Measurements from ENCODE around the gene MPRIP.
"Not testable (repeated sequence)": the region's sequence is repeated elsewhere in the genome, so short reads cannot be mapped to it uniquely, and the experiment has no call there.

The MPRIP gene

GRCh38 chr17:17184985-17185757 lies 142.9 kb downstream of the MPRIP start:
- not testable (repeated sequence) for H3K9ac ChIP-seq (ENCODE audit: low read depth in 1 of 2, low read length in 2 of 2); H3K9me3 ChIP-seq (ENCODE audit: control insufficient read depth in 2 of 2, low read length in 2 of 2); H3K4me1 ChIP-seq (ENCODE audit: control insufficient read depth in 2 of 2, insufficient read depth in 2 of 2, low read length in 2 of 2); H3K27ac ChIP-seq (ENCODE audit: low read depth in 2 of 2, low read length in 2 of 2); H3K4me3 ChIP-seq (ENCODE audit: low read length in 2 of 2); H3K27me3 ChIP-seq (ENCODE audit: control insufficient read depth in 2 of 2, insufficient read depth in 2 of 2, low read length in 2 of 2)
- peaks cover 46 to 59% of the 10 kb centered on the region in 2 donors for H3K36me3 ChIP-seq (ENCODE audit: control insufficient read depth in 2 of 2, insufficient read depth in 2 of 2, low read length in 2 of 2)

GRCh38 chr17:17186051-17186450 lies 143.8 kb downstream of the MPRIP start:
- no peaks in the 10 kb centered on the region for H3K9me3 ChIP-seq (ENCODE audit: control insufficient read depth in 2 of 2, low read length in 2 of 2)
- no peak overlapping the region for H3K27ac ChIP-seq (ENCODE audit: low read depth in 2 of 2, low read length in 2 of 2)
- H3K27me3 ChIP-seq (ENCODE audit: control insufficient read depth in 2 of 2, insufficient read depth in 2 of 2, low read length in 2 of 2), result no peaks in the 10 kb centered on the region
- H3K36me3 ChIP-seq (ENCODE audit: control insufficient read depth in 2 of 2, insufficient read depth in 2 of 2, low read length in 2 of 2), result peaks cover 37 to 52% of the 10 kb centered on the region in 2 donors
- no peak overlapping the region for H3K4me3 ChIP-seq (ENCODE audit: low read length in 2 of 2)
- peaks cover 4 to 7% of the 10 kb centered on the region in 2 donors for H3K4me1 ChIP-seq (ENCODE audit: control insufficient read depth in 2 of 2, insufficient read depth in 2 of 2, low read length in 2 of 2)
- no peak overlapping the region for H3K9ac ChIP-seq (ENCODE audit: low read depth in 1 of 2, low read length in 2 of 2)

GRCh38 chr17:17186551-17187505 lies 144.6 kb downstream of the MPRIP start:
- Histone ChIP-seq H3K4me3 (ENCODE audit: low read length in 2 of 2) (no peak overlapping the region), H3K4me1 (ENCODE audit: control insufficient read depth in 2 of 2, insufficient read depth in 2 of 2, low read length in 2 of 2) (peaks cover 4 to 7% of the 10 kb centered on the region in 2 donors), H3K9me3 (ENCODE audit: control insufficient read depth in 2 of 2, low read length in 2 of 2) (no peaks in the 10 kb centered on the region), H3K27ac (ENCODE audit: low read depth in 2 of 2, low read length in 2 of 2) (no peak overlapping the region), H3K27me3 (ENCODE audit: control insufficient read depth in 2 of 2, insufficient read depth in 2 of 2, low read length in 2 of 2) (no peaks in the 10 kb centered on the region), H3K9ac (ENCODE audit: low read depth in 1 of 2, low read length in 2 of 2) (no peak overlapping the region), H3K36me3 (ENCODE audit: control insufficient read depth in 2 of 2, insufficient read depth in 2 of 2, low read length in 2 of 2) (peaks cover 35 to 48% of the 10 kb centered on the region in 2 donors)

GRCh38 chr17:17188586-17188985 lies 146.3 kb downstream of the MPRIP start:
- H3K27ac ChIP-seq (ENCODE audit: low read depth in 2 of 2, low read length in 2 of 2), result no peak overlapping the region
- no peak overlapping the region for H3K4me3 ChIP-seq (ENCODE audit: low read length in 2 of 2)
- no peaks in the 10 kb centered on the region for H3K9me3 ChIP-seq (ENCODE audit: control insufficient read depth in 2 of 2, low read length in 2 of 2)
- H3K27me3 ChIP-seq (ENCODE audit: control insufficient read depth in 2 of 2, insufficient read depth in 2 of 2, low read length in 2 of 2), result no peaks in the 10 kb centered on the region
- peaks cover 4 to 7% of the 10 kb centered on the region in 2 donors for H3K4me1 ChIP-seq (ENCODE audit: control insufficient read depth in 2 of 2, insufficient read depth in 2 of 2, low read length in 2 of 2)
- no peak overlapping the region for H3K9ac ChIP-seq (ENCODE audit: low read depth in 1 of 2, low read length in 2 of 2)
- H3K36me3 ChIP-seq (ENCODE audit: control insufficient read depth in 2 of 2, insufficient read depth in 2 of 2, low read length in 2 of 2), result peaks cover 25 to 37% of the 10 kb centered on the region in 2 donors

- no peak overlapping the region for H3K27ac ChIP-seq (ENCODE audit: low read depth in 2 of 2, low read length in 2 of 2)
- peaks cover 17 to 27% of the 10 kb centered on the region in 2 donors for H3K36me3 ChIP-seq (ENCODE audit: control insufficient read depth in 2 of 2, insufficient read depth in 2 of 2, low read length in 2 of 2)
- H3K27me3 ChIP-seq (ENCODE audit: control insufficient read depth in 2 of 2, insufficient read depth in 2 of 2, low read length in 2 of 2), result no peaks in the 10 kb centered on the region
- H3K9ac ChIP-seq (ENCODE audit: low read depth in 1 of 2, low read length in 2 of 2), result no peak overlapping the region
- no peak overlapping the region for H3K4me3 ChIP-seq (ENCODE audit: low read length in 2 of 2)
- H3K4me1 ChIP-seq (ENCODE audit: control insufficient read depth in 2 of 2, insufficient read depth in 2 of 2, low read length in 2 of 2), result peaks cover 4 to 7% of the 10 kb centered on the region in 2 donors
- no peaks in the 10 kb centered on the region for H3K9me3 ChIP-seq (ENCODE audit: control insufficient read depth in 2 of 2, low read length in 2 of 2)
Measured at GRCh38 chr17:17189559-17189958, 147.3 kb downstream of the MPRIP start.

- Histone ChIP-seq H3K4me1 (ENCODE audit: control insufficient read depth in 2 of 2, insufficient read depth in 2 of 2, low read length in 2 of 2) (peaks cover 4 to 7% of the 10 kb centered on the region in 2 donors), H3K9me3 (ENCODE audit: control insufficient read depth in 2 of 2, low read length in 2 of 2) (no peaks in the 10 kb centered on the region), H3K4me3 (ENCODE audit: low read length in 2 of 2) (no peak overlapping the region), H3K27ac (ENCODE audit: low read depth in 2 of 2, low read length in 2 of 2) (no peak overlapping the region), H3K36me3 (ENCODE audit: control insufficient read depth in 2 of 2, insufficient read depth in 2 of 2, low read length in 2 of 2) (peaks cover 17 to 25% of the 10 kb centered on the region in 2 donors), H3K27me3 (ENCODE audit: control insufficient read depth in 2 of 2, insufficient read depth in 2 of 2, low read length in 2 of 2) (no peaks in the 10 kb centered on the region), H3K9ac (ENCODE audit: low read depth in 1 of 2, low read length in 2 of 2) (no peak overlapping the region)
Measured at GRCh38 chr17:17190188-17190587, 147.9 kb downstream of the MPRIP start.

GRCh38 chr17:17191346-17191792 lies 149.1 kb downstream of the MPRIP start:
- Histone ChIP-seq H3K36me3 (ENCODE audit: control insufficient read depth in 2 of 2, insufficient read depth in 2 of 2, low read length in 2 of 2) (peaks cover 13 to 25% of the 10 kb centered on the region in 2 donors), H3K4me3 (ENCODE audit: low read length in 2 of 2) (no peak overlapping the region), H3K9me3 (ENCODE audit: control insufficient read depth in 2 of 2, low read length in 2 of 2) (no peaks in the 10 kb centered on the region), H3K4me1 (ENCODE audit: control insufficient read depth in 2 of 2, insufficient read depth in 2 of 2, low read length in 2 of 2) (peaks cover 0 to 2% of the 10 kb centered on the region in 2 donors), H3K27ac (ENCODE audit: low read depth in 2 of 2, low read length in 2 of 2) (peak overlapping the region; percentile 7 to 52), H3K9ac (ENCODE audit: low read depth in 1 of 2, low read length in 2 of 2) (no peak overlapping the region), H3K27me3 (ENCODE audit: control insufficient read depth in 2 of 2, insufficient read depth in 2 of 2, low read length in 2 of 2) (no peaks in the 10 kb centered on the region)

- Histone ChIP-seq H3K9me3 (ENCODE audit: control insufficient read depth in 2 of 2, low read length in 2 of 2) (no peaks in the 10 kb centered on the region), H3K27ac (ENCODE audit: low read depth in 2 of 2, low read length in 2 of 2) (peak overlapping the region; percentile 7 to 52), H3K4me3 (ENCODE audit: low read length in 2 of 2) (no peak overlapping the region), H3K4me1 (ENCODE audit: control insufficient read depth in 2 of 2, insufficient read depth in 2 of 2, low read length in 2 of 2) (no peaks in the 10 kb centered on the region), H3K9ac (ENCODE audit: low read depth in 1 of 2, low read length in 2 of 2) (no peak overlapping the region), H3K27me3 (ENCODE audit: control insufficient read depth in 2 of 2, insufficient read depth in 2 of 2, low read length in 2 of 2) (no peaks in the 10 kb centered on the region), H3K36me3 (ENCODE audit: control insufficient read depth in 2 of 2, insufficient read depth in 2 of 2, low read length in 2 of 2) (peaks cover 9 to 20% of the 10 kb centered on the region in 2 donors)
Measured at GRCh38 chr17:17191961-17192381, 149.7 kb downstream of the MPRIP start.

- not testable (repeated sequence) for H3K36me3 ChIP-seq (ENCODE audit: control insufficient read depth in 2 of 2, insufficient read depth in 2 of 2, low read length in 2 of 2); H3K4me1 ChIP-seq (ENCODE audit: control insufficient read depth in 2 of 2, insufficient read depth in 2 of 2, low read length in 2 of 2); H3K9ac ChIP-seq (ENCODE audit: low read depth in 1 of 2, low read length in 2 of 2); H3K27me3 ChIP-seq (ENCODE audit: control insufficient read depth in 2 of 2, insufficient read depth in 2 of 2, low read length in 2 of 2); H3K4me3 ChIP-seq (ENCODE audit: low read length in 2 of 2); H3K27ac ChIP-seq (ENCODE audit: low read depth in 2 of 2, low read length in 2 of 2); H3K9me3 ChIP-seq (ENCODE audit: control insufficient read depth in 2 of 2, low read length in 2 of 2)
Measured at GRCh38 chr17:17195466-17195865, 153.2 kb downstream of the MPRIP start.

GRCh38 chr17:17196776-17197175 lies 154.5 kb downstream of the MPRIP start:
- Histone ChIP-seq H3K9me3 (ENCODE audit: control insufficient read depth in 2 of 2, low read length in 2 of 2) (no peaks in the 10 kb centered on the region), H3K27ac (ENCODE audit: low read depth in 2 of 2, low read length in 2 of 2) (no peak overlapping the region), H3K27me3 (ENCODE audit: control insufficient read depth in 2 of 2, insufficient read depth in 2 of 2, low read length in 2 of 2) (no peaks in the 10 kb centered on the region), H3K9ac (ENCODE audit: low read depth in 1 of 2, low read length in 2 of 2) (no peak overlapping the region), H3K4me1 (ENCODE audit: control insufficient read depth in 2 of 2, insufficient read depth in 2 of 2, low read length in 2 of 2) (peaks cover 0 to 5% of the 10 kb centered on the region in 2 donors), H3K36me3 (ENCODE audit: control insufficient read depth in 2 of 2, insufficient read depth in 2 of 2, low read length in 2 of 2) (no peaks in the 10 kb centered on the region), H3K4me3 (ENCODE audit: low read length in 2 of 2) (no peak overlapping the region)

All from mucosa of rectum (tissue), 2 donors.